ENCODE measurements around the gene ARHGEF12. TPM values are rescaled to one million over a fixed set of nuclear protein-coding genes. Genes with fewer than 3 reads are reported as not detected.

ARHGEF12 gene
- total RNA-seq, 1 donor from 2014 or later = 114 TPM

GRCh38 chr11:120343429-120343828, 7.2 kb downstream of the ARHGEF12 start:
- no peak overlapping the region for H3K27ac Mint-ChIP-seq (ENCODE audit: unreplicated experiment)
- H3K9me3 Mint-ChIP-seq (ENCODE audit: unreplicated experiment) = no peaks in the 10 kb centered on the region
- no peak for TF ChIP-seq CTCF (IDR thresholded peaks at IDR 0.05)
- DNase-seq (ENCODE audit: extremely low spot score, unreplicated experiment) = no peak
- H3K27me3 Mint-ChIP-seq (ENCODE audit: unreplicated experiment) = no peaks in the 10 kb centered on the region
- H3K4me1 Mint-ChIP-seq (ENCODE audit: unreplicated experiment) = peaks cover 79% of the 10 kb centered on the region
- no peak overlapping the region for H3K4me3 Mint-ChIP-seq (ENCODE audit: unreplicated experiment)
- no peaks in the 10 kb centered on the region for H3K36me3 Mint-ChIP-seq (ENCODE audit: unreplicated experiment)

GRCh38 chr11:120344302-120345004, 8.2 kb downstream of the ARHGEF12 start:
- Mint-ChIP-seq H3K9me3 (ENCODE audit: unreplicated experiment) (no peaks in the 10 kb centered on the region), H3K27ac (ENCODE audit: unreplicated experiment) (peak overlapping the region; percentile 54), H3K27me3 (ENCODE audit: unreplicated experiment) (no peaks in the 10 kb centered on the region), H3K4me1 (ENCODE audit: unreplicated experiment) (peaks cover 76% of the 10 kb centered on the region), H3K36me3 (ENCODE audit: unreplicated experiment) (no peaks in the 10 kb centered on the region), H3K4me3 (ENCODE audit: unreplicated experiment) (no peak overlapping the region)
- no peak for DNase-seq (ENCODE audit: extremely low spot score, unreplicated experiment)
- no peak for TF ChIP-seq CTCF (IDR thresholded peaks at IDR 0.05)

- Mint-ChIP-seq H3K27me3 (ENCODE audit: unreplicated experiment) (no peaks in the 10 kb centered on the region), H3K27ac (ENCODE audit: unreplicated experiment) (peak overlapping the region; percentile 88), H3K36me3 (ENCODE audit: unreplicated experiment) (no peaks in the 10 kb centered on the region), H3K4me1 (ENCODE audit: unreplicated experiment) (peaks cover 71% of the 10 kb centered on the region), H3K9me3 (ENCODE audit: unreplicated experiment) (no peaks in the 10 kb centered on the region), H3K4me3 (ENCODE audit: unreplicated experiment) (no peak overlapping the region)
- DNase-seq (ENCODE audit: extremely low spot score, unreplicated experiment) = no peak
- TF ChIP-seq CTCF (IDR thresholded peaks at IDR 0.05) = no peak
Observed at GRCh38 chr11:120346233-120346632, 10.0 kb downstream of the ARHGEF12 start.

GRCh38 chr11:120350637-120351036, 14.4 kb downstream of the ARHGEF12 start:
- no peak for DNase-seq (ENCODE audit: extremely low spot score, unreplicated experiment)
- peak overlapping the region; percentile 44 for H3K27ac Mint-ChIP-seq (ENCODE audit: unreplicated experiment)
- H3K27me3 Mint-ChIP-seq (ENCODE audit: unreplicated experiment) = no peaks in the 10 kb centered on the region
- H3K4me3 Mint-ChIP-seq (ENCODE audit: unreplicated experiment) = no peak overlapping the region
- H3K36me3 Mint-ChIP-seq (ENCODE audit: unreplicated experiment) = no peaks in the 10 kb centered on the region
- H3K4me1 Mint-ChIP-seq (ENCODE audit: unreplicated experiment) = peaks cover 65% of the 10 kb centered on the region
- H3K9me3 Mint-ChIP-seq (ENCODE audit: unreplicated experiment) = no peaks in the 10 kb centered on the region
- TF ChIP-seq CTCF (IDR thresholded peaks at IDR 0.05) = no peak

- Mint-ChIP-seq H3K4me3 (ENCODE audit: unreplicated experiment) (no peak overlapping the region), H3K9me3 (ENCODE audit: unreplicated experiment) (no peaks in the 10 kb centered on the region), H3K27ac (ENCODE audit: unreplicated experiment) (no peak overlapping the region), H3K27me3 (ENCODE audit: unreplicated experiment) (no peaks in the 10 kb centered on the region), H3K4me1 (ENCODE audit: unreplicated experiment) (peaks cover 60% of the 10 kb centered on the region), H3K36me3 (ENCODE audit: unreplicated experiment) (no peaks in the 10 kb centered on the region)
- no peak for TF ChIP-seq CTCF (IDR thresholded peaks at IDR 0.05)
- DNase-seq (ENCODE audit: extremely low spot score, unreplicated experiment) = no peak
Observed at GRCh38 chr11:120352405-120352804, 16.2 kb downstream of the ARHGEF12 start.

Data from osteocyte (in vitro differentiated cells).